ENCODE data around the gene CELF1.

Gene CELF1

DNA sequence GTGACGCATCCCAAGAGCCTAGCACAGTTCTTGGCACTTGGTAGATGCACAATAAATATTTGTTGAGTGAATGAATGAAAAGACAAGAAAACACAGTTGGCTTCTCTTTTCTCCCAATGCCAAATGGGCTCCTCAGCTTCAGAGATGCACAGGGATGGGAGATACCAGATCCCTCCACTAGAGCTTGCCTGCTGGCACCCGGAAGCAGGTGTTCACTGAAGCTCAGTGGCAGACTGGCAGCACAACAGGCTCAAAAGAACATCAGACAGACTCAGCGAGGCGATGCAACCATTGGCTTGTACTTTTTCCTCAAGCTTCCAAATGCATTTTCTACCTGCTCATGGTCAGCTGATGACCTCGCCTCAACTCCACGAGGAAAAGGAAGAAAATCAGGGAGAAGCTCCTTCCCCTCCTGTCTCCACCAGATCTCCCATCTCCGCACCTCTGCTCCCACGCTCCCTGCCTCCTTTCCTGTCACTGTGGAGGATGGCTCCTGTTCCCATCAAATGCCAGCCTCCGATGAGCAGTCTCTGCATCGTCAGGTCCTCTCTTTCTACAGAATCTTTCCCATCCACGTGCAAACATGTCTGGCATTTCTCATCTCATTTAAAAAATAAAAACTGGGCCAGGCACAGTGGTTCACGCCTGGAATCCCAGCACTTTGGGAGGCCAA is 109.8 kb downstream of the CELF1 start:
- DNase-seq: no peak

DNA sequence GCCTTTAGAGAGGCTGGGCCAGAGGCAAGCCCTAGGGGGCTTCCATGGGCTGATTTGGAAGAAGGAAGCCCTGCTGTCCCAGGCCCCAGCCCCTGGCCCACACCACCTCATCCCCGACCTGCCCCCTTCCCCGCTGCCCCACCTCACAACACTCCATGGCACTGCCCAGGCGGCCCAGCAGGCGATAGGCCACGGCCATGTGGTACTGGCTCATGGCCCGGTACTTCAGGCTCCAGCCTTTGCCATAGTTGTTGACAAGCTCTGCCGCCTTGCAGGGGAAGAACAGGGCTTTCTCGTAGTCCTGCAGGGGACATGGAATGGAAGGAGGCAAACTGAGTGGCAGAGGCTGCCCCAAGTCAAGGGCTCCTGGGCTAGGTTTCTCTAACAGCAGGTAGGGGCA is 110.4 kb downstream of the CELF1 start:
- DNase-seq: no peak

DNA sequence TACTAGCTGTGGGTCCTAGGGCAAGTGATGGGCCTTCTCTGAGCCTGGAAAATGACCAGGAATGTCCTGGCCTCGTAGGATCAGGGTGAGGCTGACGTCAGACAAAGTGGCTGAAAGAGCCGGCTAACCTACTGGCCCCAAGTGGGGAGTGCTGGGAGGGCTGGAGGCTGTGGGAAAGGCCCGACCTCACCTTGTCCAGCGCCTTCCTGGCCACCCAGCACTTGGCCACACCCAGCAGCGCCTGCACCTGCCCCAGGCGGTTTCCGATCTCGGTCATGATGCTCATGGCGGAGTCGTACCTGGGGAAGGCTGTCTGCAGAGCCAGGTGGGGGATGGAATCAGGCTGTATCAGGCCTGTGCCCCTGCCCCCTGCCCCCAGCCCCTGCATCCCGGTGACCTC is 111.5 kb downstream of the CELF1 start:
- no peak for DNase-seq

GRCh38 chr11:47440054-47440476 is 112.9 kb downstream of the CELF1 start:
- no peak for DNase-seq

GRCh38 chr11:47438721-47439120 is 114.2 kb downstream of the CELF1 start:
- DNase-seq: no peak

DNA sequence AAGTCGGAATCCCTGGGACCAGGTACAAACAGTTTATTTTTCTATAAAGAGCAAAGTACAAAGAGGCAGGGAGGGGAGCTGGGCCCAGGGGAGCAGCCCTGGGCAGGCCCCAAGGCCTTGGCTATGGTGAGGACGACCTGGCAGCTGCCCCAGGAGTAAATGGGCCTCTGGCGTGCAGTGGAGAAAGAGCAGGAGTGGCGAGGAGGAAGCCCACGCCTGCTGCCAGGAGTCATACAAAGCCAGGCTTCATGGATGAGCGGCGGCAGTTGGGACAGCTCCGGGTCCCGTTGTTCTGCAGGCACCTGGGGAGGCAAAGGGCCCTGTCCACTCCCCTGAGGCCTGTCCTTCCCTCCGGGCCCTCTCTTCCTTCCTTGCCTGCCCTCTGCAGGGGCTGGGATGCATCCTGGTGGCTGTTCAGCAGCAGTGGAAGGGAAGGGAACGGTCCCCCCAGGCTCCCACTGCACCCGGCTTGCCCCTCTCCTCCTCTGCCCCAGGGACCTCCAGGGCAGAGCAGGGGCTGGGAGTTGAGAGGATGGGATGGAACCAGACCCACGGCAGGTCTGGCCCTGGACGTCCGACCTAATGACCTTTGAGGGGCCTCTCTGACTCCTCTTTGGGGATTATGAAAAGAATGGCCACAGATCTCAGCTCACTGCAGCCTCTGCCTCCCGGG is 115.0 kb downstream of the CELF1 start:
- DNase-seq: no peak

DNA sequence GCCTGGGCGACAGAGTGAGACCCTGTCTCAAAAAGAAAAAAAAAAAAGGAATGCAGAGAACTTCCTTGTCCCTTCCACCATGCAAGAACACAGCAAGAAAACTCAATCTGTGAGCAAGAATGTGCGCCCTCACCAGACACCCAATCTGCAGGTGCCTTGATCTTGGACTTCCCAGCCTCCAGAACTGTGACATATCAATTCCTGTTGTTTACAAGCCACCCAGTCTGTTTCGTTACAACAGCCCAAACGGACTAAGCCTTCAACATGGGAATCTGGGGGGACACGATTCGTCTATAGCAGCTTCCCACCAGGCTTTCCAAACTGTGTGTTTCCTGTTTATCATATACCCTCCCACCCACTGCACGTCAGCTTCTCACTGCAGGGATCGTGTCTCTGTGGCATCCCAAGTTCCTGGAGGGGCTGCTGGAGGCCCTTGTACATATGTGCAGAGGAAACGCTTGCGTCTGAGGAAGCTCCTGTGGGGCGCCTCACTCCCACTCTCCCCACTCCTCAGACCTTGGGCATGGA is 115.7 kb downstream of the CELF1 start:
- no peak for DNase-seq

GRCh38 chr11:47436726-47437125 is 116.2 kb downstream of the CELF1 start:
- no peak for DNase-seq

- no peak for DNase-seq
These were observed 117.2 kb downstream of the CELF1 start for GRCh38 chr11:47435687-47436086.

DNA sequence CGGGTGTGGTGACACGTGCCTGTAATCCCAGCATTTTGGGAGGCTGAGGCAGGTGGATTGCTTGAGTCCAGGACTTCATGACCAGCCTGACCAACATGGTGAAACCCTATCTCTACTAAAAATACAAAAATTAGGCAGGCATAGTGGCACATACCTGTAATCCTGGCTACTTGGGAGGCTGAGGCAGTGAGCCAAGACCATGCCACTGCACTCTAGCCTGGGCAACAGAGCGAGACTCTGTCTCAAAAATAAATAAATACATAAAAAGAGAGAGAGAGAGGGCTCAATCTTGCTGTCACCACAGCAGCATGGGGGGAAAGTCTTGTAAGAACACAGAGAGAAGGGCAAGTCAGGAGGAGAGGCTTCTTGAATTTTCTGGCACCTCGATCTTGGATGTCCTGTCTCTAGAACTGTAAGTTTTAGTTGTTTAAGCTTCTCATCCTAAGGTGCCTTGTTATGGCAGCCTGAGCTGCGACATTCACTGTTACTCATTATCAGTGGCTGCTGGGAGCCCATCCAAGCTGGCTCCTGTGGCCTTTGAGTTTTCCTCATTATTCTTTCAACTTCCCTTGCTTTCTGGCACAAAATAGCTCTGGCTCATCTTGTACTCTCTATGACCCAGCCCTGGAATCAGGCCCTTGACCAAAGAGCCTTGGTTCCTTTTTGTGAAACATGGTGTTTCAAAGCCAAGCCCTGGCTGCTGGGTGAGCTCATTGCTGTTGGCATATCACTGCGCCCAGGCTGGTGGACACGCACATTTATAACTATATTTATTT is 118.7 kb downstream of the CELF1 start:
- DNase-seq: no peak

- no peak for DNase-seq
These were observed 119.8 kb downstream of the CELF1 start for GRCh38 chr11:47433157-47433556.

GRCh38 chr11:47431356-47432083 is 121.4 kb downstream of the CELF1 start:
- DNase-seq: no peak

DNA sequence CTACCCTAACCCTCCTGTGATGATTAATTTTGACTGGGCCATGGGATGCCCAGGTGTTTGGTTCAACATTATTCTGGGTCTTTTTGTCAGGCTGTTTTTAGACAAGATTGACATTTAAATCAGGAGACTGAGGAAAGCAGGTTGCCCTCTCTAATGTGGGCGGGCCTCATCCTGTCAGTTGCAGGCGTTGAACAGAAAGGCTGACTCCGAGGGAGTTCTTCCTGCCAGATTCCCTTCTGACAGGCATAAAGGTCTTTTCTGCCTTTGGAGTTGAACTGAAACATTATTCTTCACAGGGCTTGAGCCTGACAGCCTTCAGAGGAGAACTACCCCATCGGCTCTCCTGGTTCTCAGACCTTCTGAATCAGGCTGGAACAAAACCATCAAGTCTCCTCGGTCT is 122.4 kb downstream of the CELF1 start:
- DNase-seq: no peak

DNA sequence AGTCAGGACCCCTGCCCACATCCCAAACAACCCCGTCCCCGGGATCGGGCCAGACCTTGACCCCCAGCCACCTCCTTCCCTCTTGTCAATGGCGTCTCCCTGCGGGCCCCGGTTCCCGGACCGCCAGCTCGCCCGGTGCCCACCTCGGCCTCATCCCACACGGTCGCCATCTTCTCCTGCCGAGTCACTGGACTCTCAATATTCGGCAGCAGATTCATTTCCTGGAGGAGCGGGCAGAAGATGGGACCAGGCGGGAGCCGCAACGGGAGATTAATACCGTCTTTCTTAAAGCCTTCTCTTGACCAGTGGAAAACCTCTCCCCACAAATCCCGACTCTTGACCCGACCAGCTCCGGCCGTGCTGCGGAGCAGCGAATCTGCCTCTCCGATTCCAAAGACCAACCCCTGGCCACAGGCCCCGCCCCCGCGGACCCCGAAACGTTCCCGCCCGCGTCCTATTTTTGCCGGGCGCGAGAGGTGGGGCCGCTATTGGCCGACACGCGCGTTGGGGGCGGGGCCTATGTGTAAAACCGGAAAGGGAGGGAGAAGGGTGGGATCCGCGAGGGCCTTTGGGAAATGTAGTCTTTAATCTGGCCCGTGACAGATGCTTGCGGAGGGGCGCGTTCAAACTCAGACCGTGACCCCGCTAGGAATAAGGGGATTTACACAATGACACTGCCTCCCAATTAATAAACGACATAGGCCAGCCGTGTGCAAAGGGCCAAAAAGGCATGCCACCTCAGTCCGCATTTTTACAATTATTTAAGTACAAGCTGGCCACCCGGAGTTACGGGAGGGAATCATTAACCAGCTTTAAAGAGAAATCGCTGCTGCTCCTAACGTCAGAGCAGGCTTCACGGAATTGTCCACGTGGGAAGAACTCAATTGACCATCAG is 126.6 kb downstream of the CELF1 start, which contains the start of gene PSMC3:
Gene PSMC3 (minus strand): TSS at position 378 of the 895 bp plus-strand sequence. CDS start 160 bp downstream, at position 218.
- DNase-seq: peak; percentile 99

DNA sequence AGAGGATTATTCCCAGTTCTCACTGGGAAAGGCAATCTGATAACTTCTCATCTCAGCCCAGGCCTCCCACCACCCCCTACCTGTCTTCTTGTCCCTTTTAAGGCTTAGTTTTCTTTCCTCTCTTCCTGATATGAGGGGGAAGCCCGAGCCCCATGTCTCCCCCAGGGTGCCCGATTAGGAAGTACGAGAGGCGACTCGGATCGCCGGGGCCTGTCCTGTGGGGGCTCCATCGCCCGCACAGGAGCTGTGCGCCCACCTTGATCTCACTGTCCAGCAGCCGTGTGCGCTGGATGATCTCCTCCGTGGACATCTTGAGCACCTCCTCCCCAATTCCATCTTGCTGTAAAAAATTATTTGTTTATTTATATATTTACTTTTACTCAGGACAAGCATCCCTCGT is 127.3 kb downstream of the CELF1 start:
- DNase-seq: no peak

DNA sequence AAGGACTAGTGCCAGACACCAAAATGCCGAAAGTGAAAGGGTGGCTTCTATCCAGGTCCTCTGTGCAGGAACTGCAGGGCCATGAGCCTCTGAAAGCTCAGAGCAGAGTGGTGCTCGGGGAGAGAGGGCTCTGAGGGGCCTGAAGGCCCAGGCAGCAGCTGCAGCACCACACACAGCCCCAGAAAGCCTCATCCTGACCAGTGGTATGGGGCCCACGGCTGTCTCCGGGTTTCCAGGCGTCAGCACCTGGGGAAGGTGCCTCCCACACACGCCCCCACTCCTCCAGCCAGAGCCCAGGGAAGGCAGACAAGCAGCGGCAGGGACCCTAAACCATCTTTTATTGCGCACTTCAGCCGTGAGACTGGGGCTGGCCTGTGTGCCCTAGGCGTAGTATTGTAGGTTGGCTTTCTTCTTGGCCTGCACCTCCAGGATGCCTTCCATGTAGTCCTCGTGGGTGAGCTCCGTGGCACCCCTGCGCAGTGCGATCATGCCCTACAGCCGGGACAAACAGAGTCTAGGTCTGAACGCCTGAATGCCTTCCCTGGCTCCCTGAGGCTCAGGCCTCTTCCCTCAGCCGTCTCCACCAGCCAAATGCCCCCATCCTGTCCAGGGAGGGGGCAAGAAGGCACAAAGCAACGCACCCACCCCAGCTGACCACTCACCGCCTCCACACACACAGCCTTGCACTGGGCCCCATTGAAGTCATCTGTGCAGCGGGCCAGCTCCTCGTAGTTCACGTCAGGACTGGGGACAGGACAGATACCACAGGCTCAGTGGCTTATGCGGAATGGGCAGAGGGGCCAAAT is 134.3 kb downstream of the CELF1 start:
- no peak for DNase-seq

DNA sequence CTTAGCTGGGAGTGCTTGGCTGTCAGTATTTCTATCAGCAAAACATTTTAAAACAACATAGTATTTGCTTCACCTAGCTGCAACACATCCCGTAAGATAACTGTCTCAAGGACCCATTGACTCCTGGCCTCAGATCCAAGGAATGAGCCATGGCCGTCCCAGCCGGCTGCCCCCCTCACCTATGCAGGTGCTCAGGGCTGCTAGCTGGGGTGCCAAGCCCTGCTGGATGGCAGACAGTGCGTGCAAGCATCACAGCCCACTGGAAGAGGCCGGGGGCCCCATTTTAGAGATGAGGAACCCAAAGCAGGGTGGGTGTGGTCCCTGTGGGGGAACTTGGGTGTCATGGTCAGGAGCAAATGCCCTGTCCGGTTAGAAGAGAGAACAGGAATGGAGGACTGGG is 135.2 kb downstream of the CELF1 start:
- DNase-seq: no peak

GRCh38 chr11:47415949-47416472 is 136.9 kb downstream of the CELF1 start:
- DNase-seq: no peak
